HG02763 (cell line): ENCODE measurements around the gene AP2A2.

Experiments used
- ATAC-seq: cut with Tn5 transposase; IDR thresholded peaks from one replicate; pipeline ENCODE4 v1.9.1; 2021; ENCODE audit warnings: mild to moderate bottlenecking, moderate library complexity; ENCODE audit not compliant: unreplicated experiment

AP2A2 gene

DNA sequence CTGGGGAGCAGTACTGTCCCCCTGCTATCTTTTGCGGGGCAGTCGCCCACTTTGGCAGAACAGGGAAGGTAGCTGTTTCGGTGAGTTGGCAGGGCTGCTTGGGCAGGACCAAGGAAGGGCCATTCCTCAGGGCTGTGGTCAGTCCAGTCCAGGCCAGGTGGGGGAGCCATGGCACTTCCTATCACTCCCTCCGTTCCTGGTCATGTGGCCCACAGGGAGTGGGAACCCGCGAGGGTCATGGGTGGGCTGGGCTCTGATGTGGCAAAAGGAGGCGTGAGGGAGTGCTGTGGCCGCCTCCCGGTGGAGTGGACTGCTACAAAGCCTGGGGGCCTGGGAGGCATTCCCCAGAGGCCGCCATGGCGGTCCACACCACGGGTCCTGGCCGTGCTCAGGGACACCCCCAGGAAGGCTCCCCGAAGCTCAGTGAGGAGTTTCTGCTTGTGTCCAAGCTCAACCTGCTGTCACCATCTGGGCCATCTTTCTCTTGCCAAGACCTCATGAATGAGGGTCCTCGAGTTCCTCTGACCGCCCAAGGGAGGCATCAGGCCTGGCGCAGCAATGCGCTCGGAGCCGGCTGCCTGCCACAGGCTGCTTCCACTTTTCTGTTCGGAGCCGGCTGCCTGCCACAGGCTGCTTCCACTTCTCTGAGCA lies 27.0 kb upstream of the AP2A2 start:
- no peak for ATAC-seq

DNA sequence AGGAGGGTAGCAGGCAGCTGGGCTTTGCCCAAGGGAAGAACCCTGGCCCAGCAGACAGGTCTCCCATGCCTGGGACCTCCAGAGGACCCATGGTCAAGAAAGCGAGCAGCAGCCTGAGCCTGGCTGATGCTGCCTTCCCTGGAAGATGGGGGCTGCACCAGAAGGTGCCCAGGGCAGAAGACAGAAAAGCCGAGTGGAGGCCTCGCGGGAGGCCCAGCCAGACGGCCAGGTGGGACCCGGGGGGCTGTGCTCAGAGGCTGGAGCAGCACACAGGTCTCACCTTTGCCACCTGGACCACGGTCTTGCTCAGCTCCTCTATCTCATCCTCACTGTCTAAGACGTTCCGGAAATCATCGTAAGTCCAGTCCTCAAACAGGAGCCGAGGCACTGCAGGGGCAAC lies 25.9 kb upstream of the AP2A2 start:
- no peak for ATAC-seq

DNA sequence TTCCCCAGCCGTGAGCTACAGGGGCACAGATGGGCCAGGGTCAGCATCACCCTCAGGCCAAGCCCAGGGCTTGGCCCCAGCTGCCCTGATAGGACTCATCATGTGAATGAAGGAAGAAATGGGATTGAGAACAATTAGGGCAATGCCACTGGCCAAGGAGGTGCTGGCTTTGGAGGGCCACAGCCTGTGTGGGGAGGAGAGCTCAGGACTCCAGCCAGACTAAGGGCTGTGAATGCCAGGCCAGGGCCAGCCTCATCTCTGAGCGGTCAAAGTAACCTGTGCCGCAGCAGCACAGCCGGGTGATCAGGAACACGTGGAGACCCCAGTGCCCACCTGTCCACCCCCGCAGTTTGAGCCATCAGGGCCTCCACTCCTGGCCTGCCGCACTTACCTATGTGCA lies 25.1 kb upstream of the AP2A2 start:
- no peak for ATAC-seq

DNA sequence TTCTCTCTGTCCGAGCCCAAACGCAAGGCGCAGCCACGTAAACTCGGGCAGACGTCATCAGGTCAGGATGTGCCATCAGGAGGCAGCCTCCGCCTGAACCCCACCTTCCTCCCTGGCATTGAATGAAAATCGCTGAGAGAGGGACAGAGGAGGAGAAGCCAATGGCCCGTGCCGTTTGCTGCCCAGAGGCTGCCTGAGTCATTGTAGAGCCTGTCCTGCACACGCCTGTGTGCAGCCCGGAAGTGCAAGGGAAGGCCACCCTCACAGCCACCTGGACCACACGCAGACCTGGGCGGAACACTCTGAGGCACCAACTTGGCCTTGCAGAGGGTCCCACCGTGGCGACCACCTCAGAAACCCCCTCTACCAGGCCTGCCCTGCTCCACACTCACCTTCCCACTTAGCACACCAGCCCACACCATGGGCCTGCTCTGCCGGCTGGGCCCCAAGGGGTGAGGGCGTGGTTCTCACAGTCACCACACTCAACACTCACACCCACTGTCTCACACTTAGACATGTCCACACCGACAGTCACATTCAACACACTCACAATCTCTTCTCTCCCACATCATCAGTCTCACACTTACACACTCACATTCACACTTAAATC lies 24.1 kb upstream of the AP2A2 start:
- no peak for ATAC-seq

DNA sequence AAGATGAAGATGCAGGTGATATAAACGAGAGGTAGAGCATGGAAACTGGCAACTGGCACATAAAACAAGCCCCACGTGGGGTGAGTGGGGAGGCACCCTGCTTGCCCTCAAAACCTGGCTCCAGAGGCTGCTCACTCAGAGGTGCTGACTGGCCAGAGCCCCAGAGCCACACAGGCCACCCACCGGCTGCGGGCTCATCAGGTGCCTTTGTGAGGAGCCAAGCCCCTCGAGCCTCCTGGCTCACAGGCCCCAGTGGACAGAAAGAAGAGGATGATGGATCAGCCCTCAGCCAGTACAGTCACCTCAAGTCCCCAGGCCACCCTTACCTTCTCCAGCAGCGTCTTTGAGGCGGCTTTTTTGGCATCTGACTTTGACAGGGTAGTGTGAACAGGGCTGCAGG lies 21.3 kb upstream of the AP2A2 start:
- ATAC-seq, result no peak

DNA sequence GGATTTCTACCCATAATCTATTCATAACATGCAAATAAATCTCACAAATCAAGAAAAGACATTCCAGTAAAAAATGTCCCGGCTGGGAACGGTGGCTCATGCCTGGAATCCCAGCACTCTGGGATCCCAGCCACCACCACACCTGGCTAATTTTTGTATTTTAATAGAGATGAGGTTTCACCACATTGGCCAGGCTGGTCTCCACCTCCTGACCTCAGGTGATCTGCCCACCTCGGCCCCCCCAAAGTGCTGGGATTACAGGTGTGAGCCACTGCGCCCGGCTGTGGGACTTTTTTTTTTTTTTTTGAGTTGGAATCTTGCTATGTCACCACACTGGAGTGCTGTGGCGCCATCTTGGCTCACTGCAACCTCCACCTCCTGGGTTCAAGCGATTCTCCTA lies 19.7 kb upstream of the AP2A2 start:
- no peak for ATAC-seq

DNA sequence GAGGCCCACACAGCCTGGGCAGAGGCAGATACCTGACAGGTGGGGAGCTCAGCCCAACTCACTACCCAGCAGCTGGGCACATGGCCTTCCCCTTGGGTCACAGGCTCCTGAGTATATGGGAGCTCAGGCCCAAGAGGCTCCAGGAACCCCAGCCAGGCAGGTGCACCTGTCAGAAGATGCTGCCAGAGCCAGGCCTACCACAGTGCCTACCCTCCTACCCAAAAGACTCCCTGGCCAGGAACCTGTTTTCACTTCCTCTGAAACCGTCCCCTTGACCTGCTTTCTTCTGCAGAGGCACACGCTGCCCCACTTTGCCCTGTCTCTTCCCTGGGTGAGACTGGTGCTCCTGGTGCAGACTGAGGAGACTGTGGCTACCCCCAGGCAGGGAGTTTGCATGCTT lies 18.0 kb upstream of the AP2A2 start:
- no peak for ATAC-seq

DNA sequence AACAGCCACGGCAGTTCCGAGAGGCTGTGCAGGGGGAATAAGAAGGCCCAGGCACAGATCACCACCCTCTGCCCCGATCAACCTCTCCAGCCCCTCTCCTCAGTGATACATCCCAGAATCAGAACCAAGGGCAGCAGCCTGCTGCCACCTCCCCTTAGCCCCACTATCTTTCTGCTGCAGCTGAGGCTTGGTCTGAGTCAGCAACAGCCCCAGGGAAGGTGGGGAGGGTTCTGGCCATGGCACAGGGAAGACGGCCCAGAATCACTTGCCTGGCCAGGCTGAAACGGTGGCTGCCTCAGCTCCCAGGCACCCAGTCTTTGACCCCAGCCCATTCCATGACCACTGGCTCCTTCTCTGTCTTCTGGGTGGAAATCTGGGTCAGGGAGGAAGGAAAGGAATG lies 17.4 kb upstream of the AP2A2 start:
- no peak for ATAC-seq

DNA sequence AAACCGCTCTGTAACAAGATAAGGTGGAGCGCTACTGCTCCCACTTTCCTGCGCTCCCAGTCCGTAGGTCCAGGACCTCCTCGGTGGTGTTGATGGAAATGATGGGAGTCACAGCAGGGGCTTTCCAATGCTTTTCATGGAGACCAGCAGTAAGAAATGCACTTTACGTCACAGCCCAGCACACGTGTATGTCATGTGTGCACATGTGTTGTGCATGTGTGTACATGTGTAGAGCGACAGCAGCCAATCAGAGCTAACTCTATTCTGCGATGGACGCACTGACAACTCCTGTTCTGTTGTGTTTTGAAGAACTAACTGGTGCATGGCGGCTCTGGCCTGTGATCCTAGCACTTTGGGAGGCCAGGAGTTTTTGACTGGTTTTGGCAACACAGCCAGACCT lies 16.3 kb upstream of the AP2A2 start:
- ATAC-seq, result no peak

DNA sequence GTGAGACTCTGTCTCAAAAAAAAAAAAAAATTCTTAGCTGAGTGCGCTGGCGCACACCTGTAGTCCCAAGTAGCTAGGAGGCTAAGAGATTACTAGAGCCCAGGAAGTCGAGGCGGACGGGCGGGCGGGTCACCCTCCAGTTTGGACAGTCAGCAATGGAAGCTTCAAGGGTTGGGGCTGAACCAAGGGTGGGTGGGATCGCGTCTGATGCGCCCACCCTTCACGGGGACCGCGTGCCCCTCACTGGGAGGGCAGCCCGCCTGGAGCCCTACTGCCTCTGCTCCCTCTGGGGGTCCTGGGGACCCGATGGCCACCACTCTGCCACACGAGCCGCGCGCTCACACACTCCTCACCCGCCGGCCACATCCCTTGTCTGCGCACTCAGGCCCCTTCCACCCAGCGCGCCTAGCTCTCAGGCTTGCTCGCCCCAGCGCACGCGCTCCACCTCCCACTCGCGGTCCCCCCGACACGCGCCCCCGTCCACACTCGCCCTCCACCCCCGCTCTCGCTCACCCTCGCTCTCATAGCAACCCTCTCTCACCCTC lies 15.6 kb upstream of the AP2A2 start:
- no peak for ATAC-seq

DNA sequence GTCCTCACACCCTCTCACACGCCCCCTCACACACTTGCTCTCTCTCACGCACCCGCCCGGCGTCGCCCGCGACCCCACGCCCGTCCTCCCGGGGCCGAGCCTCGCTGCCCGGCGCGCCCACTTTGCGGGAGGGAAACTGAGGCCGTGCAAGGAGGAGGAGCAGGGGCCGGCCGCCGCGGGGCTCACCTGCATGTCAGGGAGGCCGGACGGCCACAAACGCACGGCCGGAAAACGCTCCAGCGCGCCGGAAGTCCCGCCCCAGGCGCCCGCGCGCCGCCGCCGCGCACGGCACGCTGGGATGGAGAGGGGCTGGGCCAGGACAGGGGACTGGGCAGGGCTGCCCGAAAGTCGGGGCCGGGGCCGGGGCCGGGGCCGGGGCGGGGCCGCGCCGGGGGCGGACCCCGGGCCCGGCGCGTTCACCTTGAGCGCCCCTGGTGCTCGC lies 15.1 kb upstream of the AP2A2 start, which contains the start of gene CHID1:
TSS of gene CHID1 (minus strand) at position 222 of the 442 bp plus-strand sequence. CDS start 5,994 bp downstream, outside the sequence.
- peak; percentile 87 for ATAC-seq

DNA sequence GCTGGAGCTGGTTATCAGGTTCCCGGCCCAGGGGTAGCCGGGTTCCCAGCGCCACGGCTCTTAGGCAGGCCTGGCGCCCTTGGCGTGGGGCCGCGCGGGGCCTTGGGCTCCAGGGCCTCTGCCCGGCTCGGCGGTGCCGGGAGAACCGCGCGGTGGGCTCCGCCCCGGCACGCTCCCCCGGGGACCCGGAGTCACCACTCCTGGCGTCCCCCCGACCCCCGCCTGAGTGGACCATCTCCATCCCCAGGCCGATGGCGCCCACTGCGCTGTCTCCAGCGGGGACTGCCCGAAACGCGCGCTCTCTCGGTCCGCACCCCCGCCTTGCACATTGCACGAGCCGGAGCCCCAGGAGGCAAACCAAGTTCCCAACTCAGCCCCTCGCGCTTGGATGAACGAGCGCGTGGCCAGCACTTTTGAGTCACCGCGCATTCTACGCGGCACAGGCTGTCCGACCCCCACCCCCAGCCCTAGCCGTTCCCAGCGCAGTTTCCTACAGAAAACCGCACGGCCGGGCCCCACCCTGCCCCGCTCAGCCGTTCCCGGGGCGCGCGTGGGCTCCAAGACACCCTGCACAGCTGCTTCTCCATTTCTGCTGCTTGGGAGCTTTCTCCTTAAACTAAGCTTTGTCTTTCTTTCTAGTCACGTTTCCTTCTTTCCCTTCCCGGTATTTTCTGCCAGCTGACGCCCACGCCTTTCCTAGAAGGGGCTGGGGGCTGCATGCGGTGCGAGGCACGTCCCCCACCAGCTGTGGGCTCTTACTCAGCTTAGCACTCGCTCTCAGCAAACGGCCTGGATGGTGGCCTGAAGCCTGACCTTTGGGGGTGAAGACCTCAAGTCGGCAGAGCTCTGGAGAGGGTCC lies 14.4 kb upstream of the AP2A2 start:
- no peak for ATAC-seq

DNA sequence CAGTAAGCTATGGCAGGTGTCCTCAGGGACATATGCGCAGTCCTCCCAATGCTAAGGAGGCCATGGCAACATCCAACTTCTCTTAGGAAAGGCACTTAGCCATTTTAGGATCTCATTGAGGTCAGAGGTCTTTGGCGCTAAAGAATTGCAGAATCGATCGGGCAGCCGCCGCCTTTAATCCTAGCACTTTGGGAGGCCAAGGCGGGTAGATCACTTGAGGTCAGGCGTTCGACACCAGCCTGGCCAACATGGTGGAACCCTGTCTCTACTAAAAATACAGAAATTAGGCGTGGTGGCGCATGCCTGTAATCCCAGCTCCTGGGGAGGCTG lies 13.8 kb upstream of the AP2A2 start:
- no peak for ATAC-seq

DNA sequence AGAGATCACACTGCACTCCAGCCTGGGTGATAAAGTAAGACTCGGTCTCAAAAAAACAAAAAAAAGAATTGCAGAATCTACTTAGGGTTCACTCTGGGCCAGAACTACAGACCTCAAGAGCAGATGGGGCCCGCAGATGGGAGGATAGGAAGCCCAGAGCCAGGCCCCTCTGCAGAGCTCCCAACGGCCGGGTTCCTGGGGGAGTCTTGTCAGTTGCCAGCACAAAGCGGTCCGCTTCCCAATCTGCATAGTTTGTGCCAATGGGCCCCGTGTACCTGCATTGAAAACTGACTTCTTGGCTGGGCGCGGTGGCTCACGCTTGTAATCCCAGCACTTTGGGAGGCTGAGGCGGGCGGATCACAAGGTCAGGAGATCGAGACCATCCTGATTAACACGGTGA lies 13.4 kb upstream of the AP2A2 start:
- ATAC-seq, result no peak

DNA sequence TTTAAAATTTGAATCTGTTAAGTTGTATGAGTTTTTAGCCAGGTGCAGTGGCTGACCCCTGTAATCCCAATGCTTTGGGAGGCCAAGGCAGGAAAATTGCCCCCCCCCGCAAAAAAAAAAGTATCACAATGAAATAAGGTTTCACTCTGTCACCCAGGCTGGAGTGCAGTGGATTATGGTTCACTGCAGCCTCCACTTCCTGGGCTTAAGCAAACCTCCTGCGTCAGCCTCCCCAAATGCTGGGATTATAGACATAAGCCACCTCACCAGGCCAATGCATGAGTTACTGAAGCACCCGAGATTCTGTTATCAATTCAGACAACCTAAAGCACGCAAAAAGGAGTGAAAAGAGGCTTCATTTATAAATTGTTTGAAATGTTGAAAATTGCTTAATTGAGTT lies 12.6 kb upstream of the AP2A2 start:
- no peak for ATAC-seq

DNA sequence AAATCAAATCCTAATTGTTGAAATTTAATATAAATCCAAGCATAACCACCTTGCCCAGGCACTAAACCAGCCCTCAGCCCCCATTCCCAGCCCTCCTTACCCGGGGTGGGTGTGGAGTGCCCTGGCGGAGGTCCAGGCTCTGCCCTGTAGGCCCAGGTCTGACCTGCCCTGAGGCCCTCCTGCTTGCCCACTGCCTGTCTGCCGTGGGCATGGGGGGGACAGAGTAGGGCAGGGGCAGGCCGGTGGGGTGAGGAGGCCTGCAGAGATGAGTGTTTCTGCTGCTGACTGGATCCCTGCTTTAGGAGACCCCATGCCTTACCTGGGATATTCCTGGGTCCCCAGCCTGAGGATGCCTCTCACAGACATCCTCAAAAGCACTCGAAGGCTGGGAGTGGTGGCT lies 11.5 kb upstream of the AP2A2 start:
- no peak for ATAC-seq

DNA sequence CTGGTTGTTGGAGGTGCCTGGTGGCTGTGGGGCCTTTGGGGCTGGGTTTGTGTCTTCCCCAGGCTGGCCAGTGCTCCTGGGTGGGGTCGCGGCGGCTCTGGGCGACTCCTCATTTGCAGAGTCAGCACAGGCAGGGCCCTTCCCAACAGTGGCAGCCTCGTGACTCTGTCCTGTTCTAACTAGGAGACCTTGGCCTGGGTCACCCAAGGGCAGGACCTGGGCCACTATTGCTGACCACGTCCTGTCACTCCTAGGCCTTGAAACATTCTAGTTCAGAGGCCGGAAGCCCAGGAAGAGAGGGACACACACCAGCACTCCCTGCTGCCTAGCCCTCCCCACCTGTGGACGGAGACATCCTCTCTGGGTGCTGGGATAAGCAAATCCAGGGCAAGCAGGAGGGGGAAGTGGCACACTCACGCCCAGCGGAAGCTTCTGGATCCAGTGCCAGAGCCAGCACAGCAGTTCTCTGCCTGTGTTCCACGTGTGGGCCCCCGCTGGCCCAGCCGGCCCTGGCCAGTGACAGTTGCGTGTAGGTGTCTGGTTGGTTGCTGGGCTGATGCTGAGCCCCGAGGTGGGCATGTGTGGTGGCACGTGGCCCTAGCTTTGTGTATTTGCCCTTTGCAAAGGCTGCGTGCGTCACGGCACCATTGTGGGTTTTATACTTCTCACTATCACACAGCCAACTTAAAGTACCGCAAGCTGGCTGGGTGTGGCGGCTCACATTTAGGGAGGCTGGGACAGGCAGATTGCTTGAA lies 10.7 kb upstream of the AP2A2 start:
- no peak for ATAC-seq

DNA sequence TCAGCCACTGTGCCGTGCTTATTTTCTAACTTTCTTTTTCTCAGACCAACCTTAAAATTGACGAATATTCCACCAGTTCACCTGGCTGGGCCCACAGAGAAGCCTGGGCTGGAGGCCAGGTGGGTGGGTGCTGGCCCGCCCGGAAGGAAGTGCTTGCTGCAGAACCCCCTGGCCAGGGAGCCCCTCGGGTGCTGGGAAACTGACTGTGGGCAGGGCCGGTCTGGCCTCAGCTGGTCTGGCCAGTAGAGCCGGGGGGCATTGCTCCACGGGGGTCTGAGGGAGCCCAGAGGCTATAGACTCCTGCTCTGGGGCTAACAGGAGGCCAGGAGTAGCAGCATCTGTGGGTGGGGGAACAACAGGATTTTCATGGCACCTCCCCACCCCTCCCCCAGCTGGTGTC lies 8.2 kb upstream of the AP2A2 start:
- ATAC-seq, result no peak

DNA sequence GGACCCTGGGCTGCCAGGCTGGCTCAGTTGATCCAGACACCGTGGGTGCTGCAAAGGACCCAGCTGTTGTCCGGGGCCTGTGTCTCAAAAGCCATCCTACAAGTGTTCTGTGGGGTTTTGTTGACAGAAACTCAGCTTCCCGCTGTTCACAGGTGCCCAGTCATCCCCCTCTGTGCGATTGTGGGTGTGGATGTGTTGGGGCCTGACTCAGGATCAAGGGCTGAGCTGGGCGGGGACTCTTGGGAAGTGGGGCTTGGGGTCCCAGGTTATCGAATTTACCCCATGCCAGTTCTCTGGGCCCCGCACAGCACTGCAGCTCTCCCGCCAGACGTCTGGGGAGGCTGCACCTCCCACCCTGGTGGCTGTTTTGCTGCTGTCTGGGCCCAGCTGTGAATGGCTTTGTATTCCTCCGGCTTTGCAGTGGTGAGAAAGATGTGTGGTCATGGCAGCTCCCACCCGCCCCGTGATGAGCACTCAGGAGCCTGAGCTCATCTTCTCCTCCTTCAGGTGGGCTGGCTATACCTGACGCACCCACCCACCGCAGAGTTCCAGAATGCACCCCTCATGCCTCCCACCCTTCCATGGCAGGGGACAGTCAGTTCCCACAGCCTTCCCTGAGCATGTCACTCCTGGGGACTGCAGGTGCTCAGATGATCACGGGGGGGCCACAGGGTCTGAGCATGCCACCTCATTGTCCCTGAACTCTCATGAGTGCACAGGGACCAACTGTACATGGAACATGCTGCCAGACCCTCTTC lies 3.6 kb upstream of the AP2A2 start:
- ATAC-seq, result no peak

DNA sequence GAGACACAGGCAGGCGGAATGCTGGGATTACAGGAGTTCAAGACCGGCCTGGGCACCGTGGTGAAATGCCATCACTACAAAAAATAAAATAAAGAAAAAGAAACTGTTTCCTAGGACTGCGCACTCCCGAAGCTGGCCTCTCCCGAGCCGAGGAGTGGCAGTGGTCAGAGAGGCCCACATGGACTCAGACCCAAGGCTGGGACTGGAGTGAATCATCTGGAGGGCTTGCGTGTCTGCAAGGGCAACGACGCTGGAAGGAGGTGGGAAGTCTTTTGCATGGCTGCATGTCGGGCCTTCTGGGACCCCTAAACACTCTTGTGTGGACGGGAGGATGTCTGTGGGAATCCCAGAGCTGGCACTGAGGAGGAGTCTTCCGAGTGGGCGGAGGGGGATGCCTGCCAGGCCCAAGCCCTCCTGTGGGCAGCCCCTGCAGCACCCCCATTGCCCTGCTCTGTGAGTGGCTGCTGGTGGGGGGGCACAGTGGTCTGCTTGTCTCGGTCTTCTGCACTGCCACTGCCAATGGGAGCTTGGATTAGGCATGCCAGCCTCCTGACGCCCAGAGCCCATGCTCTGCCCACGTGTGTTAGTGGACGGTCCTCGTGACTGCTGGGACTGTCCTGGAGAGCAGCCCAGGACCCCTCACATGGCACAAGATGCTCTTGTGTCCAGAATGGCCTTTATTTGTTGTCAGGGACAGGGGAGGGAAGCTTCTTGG lies 1.8 kb upstream of the AP2A2 start:
- no peak for ATAC-seq
